ENCODE results near the gene C12orf57. TPM values are rescaled to one million over a fixed set of nuclear protein-coding genes. Genes with fewer than 3 reads are reported as not detected.

Gene C12orf57
- total RNA-seq, 1 donor from 2014 or later, result 558 TPM

DNA sequence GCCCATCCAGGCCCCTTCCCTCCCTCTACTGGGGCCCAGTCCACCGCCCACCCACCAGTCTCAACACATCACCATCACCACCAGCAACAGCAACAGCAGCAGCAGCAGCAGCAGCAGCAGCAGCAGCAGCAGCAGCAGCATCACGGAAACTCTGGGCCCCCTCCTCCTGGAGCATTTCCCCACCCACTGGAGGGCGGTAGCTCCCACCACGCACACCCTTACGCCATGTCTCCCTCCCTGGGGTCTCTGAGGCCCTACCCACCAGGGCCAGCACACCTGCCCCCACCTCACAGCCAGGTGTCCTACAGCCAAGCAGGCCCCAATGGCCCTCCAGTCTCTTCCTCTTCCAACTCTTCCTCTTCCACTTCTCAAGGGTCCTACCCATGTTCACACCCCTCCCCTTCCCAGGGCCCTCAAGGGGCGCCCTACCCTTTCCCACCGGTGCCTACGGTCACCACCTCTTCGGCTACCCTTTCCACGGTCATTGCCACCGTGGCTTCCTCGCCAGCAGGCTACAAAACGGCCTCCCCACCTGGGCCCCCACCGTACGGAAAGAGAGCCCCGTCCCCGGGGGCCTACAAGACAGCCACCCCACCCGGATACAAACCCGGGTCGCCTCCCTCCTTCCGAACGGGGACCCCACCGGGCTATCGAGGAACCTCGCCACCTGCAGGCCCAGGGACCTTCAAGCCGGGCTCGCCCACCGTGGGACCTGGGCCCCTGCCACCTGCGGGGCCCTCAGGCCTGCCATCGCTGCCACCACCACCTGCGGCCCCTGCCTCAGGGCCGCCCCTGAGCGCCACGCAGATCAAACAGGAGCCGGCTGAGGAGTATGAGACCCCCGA, 7.0 kb upstream of the C12orf57 start:
- Histone ChIP-seq H3K27ac (peak overlapping the region; percentile 85 to 93), H3K4me3 (peak overlapping the region; percentile 64 to 67), H3K4me1 (peaks cover 18 to 33% of the 10 kb centered on the region in 2 donors), H3K9me3 (no peaks in the 10 kb centered on the region), H3K27me3 (no peaks in the 10 kb centered on the region), H3K36me3 (peaks cover 29 to 43% of the 10 kb centered on the region in 2 donors)
- intact Hi-C loops (cut with DNase I), result loop anchor here (1.0 kb wide), 1 partner anchor 9 kb away; no protein-coding TSS in a partner anchor
- TF ChIP-seq, protein P1, sequence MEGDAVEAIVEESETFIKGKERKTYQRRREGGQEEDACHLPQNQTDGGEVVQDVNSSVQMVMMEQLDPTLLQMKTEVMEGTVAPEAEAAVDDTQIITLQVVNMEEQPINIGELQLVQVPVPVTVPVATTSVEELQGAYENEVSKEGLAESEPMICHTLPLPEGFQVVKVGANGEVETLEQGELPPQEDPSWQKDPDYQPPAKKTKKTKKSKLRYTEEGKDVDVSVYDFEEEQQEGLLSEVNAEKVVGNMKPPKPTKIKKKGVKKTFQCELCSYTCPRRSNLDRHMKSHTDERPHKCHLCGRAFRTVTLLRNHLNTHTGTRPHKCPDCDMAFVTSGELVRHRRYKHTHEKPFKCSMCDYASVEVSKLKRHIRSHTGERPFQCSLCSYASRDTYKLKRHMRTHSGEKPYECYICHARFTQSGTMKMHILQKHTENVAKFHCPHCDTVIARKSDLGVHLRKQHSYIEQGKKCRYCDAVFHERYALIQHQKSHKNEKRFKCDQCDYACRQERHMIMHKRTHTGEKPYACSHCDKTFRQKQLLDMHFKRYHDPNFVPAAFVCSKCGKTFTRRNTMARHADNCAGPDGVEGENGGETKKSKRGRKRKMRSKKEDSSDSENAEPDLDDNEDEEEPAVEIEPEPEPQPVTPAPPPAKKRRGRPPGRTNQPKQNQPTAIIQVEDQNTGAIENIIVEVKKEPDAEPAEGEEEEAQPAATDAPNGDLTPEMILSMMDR (IDR thresholded peaks at IDR 0.05), result peak in 1 of 3 experiments; percentile 5
- DNase-seq (ENCODE audit: low spot score in 2 of 2), result no peak

DNA sequence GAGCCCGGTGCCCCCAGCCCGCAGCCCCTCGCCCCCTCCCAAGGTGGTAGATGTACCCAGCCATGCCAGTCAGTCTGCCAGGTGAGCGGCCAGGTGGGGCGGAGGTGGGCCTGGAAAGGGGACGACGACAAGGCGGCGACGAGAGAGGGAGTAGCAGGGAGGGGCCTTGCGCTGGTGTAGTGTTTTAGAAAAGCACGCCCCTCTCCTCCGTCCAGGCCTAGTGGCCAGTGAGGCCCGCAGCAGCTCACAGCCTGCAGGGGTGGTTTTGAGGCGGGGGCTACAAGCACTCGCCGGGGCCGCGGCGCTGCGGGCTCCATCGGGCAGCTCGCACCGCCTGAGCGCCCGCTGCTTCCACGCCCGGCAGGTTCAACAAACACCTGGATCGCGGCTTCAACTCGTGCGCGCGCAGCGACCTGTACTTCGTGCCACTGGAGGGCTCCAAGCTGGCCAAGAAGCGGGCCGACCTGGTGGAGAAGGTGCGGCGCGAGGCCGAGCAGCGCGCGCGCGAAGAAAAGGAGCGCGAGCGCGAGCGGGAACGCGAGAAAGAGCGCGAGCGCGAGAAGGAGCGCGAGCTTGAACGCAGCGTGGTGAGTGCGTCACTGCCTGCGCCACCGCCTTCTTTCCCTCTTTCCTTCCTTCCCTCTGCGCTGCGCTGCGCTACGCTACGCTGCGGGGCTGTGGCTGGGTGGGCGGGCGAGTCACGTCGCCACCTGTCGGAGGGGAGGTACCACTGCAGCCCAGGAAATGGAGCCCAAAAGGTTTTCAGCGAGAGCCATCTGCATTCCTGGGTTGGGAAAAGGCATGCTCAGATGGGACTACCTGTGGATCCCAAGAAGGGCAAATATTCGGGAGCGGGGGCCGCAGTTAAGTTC, 6.1 kb upstream of the C12orf57 start:
- H3K4me1 ChIP-seq, result peaks cover 15 to 32% of the 10 kb centered on the region in 2 donors
- intact Hi-C loops (cut with DNase I), result loop anchor here (1.0 kb wide), 1 partner anchor 13 kb away; no protein-coding TSS in a partner anchor
- peak; percentile 72 to 96 for DNase-seq (ENCODE audit: low spot score in 2 of 2)
- peak overlapping the region; percentile 64 to 67 for H3K4me3 ChIP-seq
- no peaks in the 10 kb centered on the region for H3K9me3 ChIP-seq
- peaks cover 30 to 45% of the 10 kb centered on the region in 2 donors for H3K36me3 ChIP-seq
- TF ChIP-seq, protein P1 (IDR thresholded peaks at IDR 0.05), result peak; percentile 95 to 97 (median 95)
- H3K27ac ChIP-seq, result peak overlapping the region; percentile 85 to 93
- no peaks in the 10 kb centered on the region for H3K27me3 ChIP-seq

DNA sequence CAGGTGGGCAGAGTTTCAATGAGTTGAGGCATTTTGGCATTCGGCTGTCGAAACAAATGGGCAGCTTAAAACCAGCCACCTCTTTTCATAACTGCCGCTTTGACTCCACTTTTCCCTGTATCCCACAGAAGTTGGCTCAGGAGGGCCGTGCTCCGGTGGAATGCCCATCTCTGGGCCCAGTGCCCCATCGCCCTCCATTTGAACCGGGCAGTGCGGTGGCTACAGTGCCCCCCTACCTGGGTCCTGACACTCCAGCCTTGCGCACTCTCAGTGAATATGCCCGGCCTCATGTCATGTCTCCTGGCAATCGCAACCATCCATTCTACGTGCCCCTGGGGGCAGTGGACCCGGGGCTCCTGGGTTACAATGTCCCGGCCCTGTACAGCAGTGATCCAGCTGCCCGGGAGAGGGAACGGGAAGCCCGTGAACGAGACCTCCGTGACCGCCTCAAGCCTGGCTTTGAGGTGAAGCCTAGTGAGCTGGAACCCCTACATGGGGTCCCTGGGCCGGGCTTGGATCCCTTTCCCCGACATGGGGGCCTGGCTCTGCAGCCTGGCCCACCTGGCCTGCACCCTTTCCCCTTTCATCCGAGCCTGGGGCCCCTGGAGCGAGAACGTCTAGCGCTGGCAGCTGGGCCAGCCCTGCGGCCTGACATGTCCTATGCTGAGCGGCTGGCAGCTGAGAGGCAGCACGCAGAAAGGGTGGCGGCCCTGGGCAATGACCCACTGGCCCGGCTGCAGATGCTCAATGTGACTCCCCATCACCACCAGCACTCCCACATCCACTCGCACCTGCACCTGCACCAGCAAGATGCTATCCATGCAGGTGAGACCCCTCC, 5.2 kb upstream of the C12orf57 start:
- H3K4me3 ChIP-seq, result peak overlapping the region; percentile 32 to 67
- peaks cover 30 to 45% of the 10 kb centered on the region in 2 donors for H3K36me3 ChIP-seq
- H3K9me3 ChIP-seq, result no peaks in the 10 kb centered on the region
- H3K27ac ChIP-seq, result peak overlapping the region; percentile 85 to 93
- H3K27me3 ChIP-seq, result no peaks in the 10 kb centered on the region
- peaks cover 15 to 37% of the 10 kb centered on the region in 2 donors for H3K4me1 ChIP-seq
- DNase-seq (ENCODE audit: low spot score in 2 of 2), result no peak
- intact Hi-C loops (cut with DNase I), result loop anchor here (1.0 kb wide), 1 partner anchor 14 kb away; no protein-coding TSS in a partner anchor
- TF ChIP-seq, protein P1 (IDR thresholded peaks at IDR 0.05), result no peak

GRCh38 chr12:6939191-6939540, 4.7 kb upstream of the C12orf57 start:
- DNase-seq (ENCODE audit: low spot score in 2 of 2), result no peak
- H3K9me3 ChIP-seq, result no peaks in the 10 kb centered on the region
- intact Hi-C loops (cut with DNase I), result no loop called here
- peaks cover 15 to 31% of the 10 kb centered on the region in 2 donors for H3K4me1 ChIP-seq
- peaks cover 25 to 43% of the 10 kb centered on the region in 2 donors for H3K36me3 ChIP-seq
- H3K27ac ChIP-seq, result peak overlapping the region; percentile 85 to 93
- no peaks in the 10 kb centered on the region for H3K27me3 ChIP-seq
- no peak overlapping the region for H3K4me3 ChIP-seq
- TF ChIP-seq, protein P1 (IDR thresholded peaks at IDR 0.05), result no peak

GRCh38 chr12:6941267-6941666, 2.6 kb upstream of the C12orf57 start:
- no peak for DNase-seq (ENCODE audit: low spot score in 2 of 2)
- Histone ChIP-seq H3K27ac (peak overlapping the region; percentile 33 to 96), H3K36me3 (peaks cover 17 to 32% of the 10 kb centered on the region in 2 donors), H3K27me3 (no peaks in the 10 kb centered on the region), H3K9me3 (no peaks in the 10 kb centered on the region), H3K4me1 (peaks cover 15 to 41% of the 10 kb centered on the region in 2 donors), H3K4me3 (no peak overlapping the region)
- intact Hi-C loops (cut with DNase I), result no loop called here
- TF ChIP-seq, protein P1 (IDR thresholded peaks at IDR 0.05), result no peak

All from ascending aorta (tissue), 2 donors.